HepG2 (cell line): ENCODE measurements around the gene PDGFRB. TPM values are rescaled to one million over a fixed set of nuclear protein-coding genes. Genes with fewer than 3 reads are reported as not detected.
A peak's percentile ranks its signal among the peaks of the same experiment; 100 is the strongest.

Source experiments
- ARID4A ChIP-seq: sonication (generic); formaldehyde crosslinking; IDR thresholded peaks from 2 replicates; pipeline ENCODE4 v1.5.0; 2020; ENCODE audit warnings: mild to moderate bottlenecking, missing genetic modification reagents, borderline replicate concordance
- ARID5B ChIP-seq: IDR thresholded peaks from 2 replicates; pipeline ENCODE4 v1.4.0; 2020; ENCODE audit warnings: mild to moderate bottlenecking, missing genetic modification reagents
- GATAD2A ChIP-seq: IDR thresholded peaks from 2 replicates; pipeline ENCODE4 v1.6.1; 2016
- MEIS1 ChIP-seq: sonication (generic); formaldehyde crosslinking; IDR thresholded peaks from 2 replicates; pipeline ENCODE4 v1.9.0; 2021; ENCODE audit warnings: mild to moderate bottlenecking, missing genetic modification reagents, moderate library complexity, borderline replicate concordance
- MIXL1 ChIP-seq: IDR thresholded peaks from 2 replicates; pipeline ENCODE4 v1.6.1; 2016
- NR3C1 ChIP-seq: sonication (generic); formaldehyde crosslinking; IDR thresholded peaks from 2 replicates; pipeline ENCODE4 v1.4.0; 2020; ENCODE audit warnings: missing genetic modification reagents
- PREB ChIP-seq: sonication (generic); formaldehyde crosslinking; IDR thresholded peaks from 2 replicates; pipeline ENCODE4 v1.4.0; 2020; ENCODE audit warnings: missing genetic modification reagents
- REPIN1 ChIP-seq: sonication (generic); formaldehyde crosslinking; IDR thresholded peaks from 2 replicates; pipeline ENCODE4 v1.8.0; 2022; ENCODE audit warnings: missing genetic modification reagents, low read depth, mild to moderate bottlenecking, borderline replicate concordance
- SOX5 ChIP-seq: IDR thresholded peaks from 2 replicates; pipeline ENCODE4 v1.6.1; 2016; ENCODE audit warnings: borderline replicate concordance
- YEATS2 ChIP-seq: sonication (generic); formaldehyde crosslinking; IDR thresholded peaks from 2 replicates; pipeline ENCODE4 v1.4.0; 2020; ENCODE audit warnings: missing genetic modification reagents, borderline replicate concordance
- ZBTB3 ChIP-seq: sonication (generic); formaldehyde crosslinking; IDR thresholded peaks from 2 replicates; pipeline ENCODE4 v1.4.0; 2020; ENCODE audit warnings: low read depth, mild to moderate bottlenecking, moderate library complexity, missing genetic modification reagents, borderline replicate concordance
- ZFYVE20 ChIP-seq: sonication (generic); formaldehyde crosslinking; IDR thresholded peaks from 2 replicates; pipeline ENCODE4 v1.8.0; 2023; ENCODE audit warnings: low read depth, mild to moderate bottlenecking, moderate library complexity, missing genetic modification reagents, borderline replicate concordance
- ZNF160 ChIP-seq: sonication (generic); formaldehyde crosslinking; IDR thresholded peaks from 2 replicates; pipeline ENCODE4 v1.8.0; 2022; ENCODE audit warnings: mild to moderate bottlenecking, inconsistent platforms, missing genetic modification reagents
- ZNF281 ChIP-seq: sonication (generic); formaldehyde crosslinking; IDR thresholded peaks from 2 replicates; pipeline ENCODE4 v1.4.0; 2020; ENCODE audit warnings: missing genetic modification reagents, borderline replicate concordance
- ZNF510 ChIP-seq: sonication (generic); formaldehyde crosslinking; IDR thresholded peaks from 2 replicates; pipeline ENCODE4 v1.4.0; 2020; ENCODE audit warnings: low read depth, mild to moderate bottlenecking, missing genetic modification reagents
- polyA plus RNA-seq, 8 experiments: library from polyadenylated mRNA; depleted of rRNA in 3 of 8; stranded (reverse) in 7 of 8; unstranded in 1 of 8; fragments of >200 nt; fragmentation: Illumina TruSeq in 4 of 8; extraction: Trizol in 4 of 8; gene quantifications; 2 replicates each; pipeline versions ENCODE4 v1.2.1 to v1.2.3, GENCODE V29; 2011 to 2016; ENCODE audit warnings: low read depth in 4 of 8, missing spikeins in 1 of 8, mixed read lengths in 1 of 8; ENCODE audit not compliant: insufficient read depth in 1 of 8
- total RNA-seq, 5 experiments: library from RNA; depleted of rRNA; stranded (reverse); fragments of >200 nt; fragmentation: Illumina TruSeq; extraction: Trizol; gene quantifications; 2 replicates each; pipeline ENCODE4 v1.2.3, GENCODE V29; 2016; ENCODE audit warnings: low read depth in 1 of 5

The PDGFRB gene
- total and polyA plus RNA-seq, 2 of the 13 experiments (the other 11 are each of a cell fraction or from before 2014, with no cell fraction given) = 4.0 to 21.0 TPM

- TF ChIP-seq ARID4A (CRISPR knock-in tag) = peak; percentile 77
- peak; percentile 91 for TF ChIP-seq ZNF281
- no peak for TF ChIP-seq ZFYVE20 (CRISPR knock-in tag)
- peak; percentile 71; the same call in 1 of the 2 replicates for TF ChIP-seq YEATS2 (CRISPR knock-in tag)
- TF ChIP-seq MEIS1 = peak; percentile 98
- 0 out of 2 replicates have a peak, but pooled peaks have one; percentile 23 for TF ChIP-seq ZNF510
- peak; percentile 82; the same call in 1 of the 2 replicates for TF ChIP-seq SOX5 (CRISPR knock-in tag)
- no peak for TF ChIP-seq PREB
- TF ChIP-seq ARID5B (CRISPR knock-in tag) = peak; percentile 92
- 0 out of 2 replicates have a peak, but pooled peaks have one; percentile 45 for TF ChIP-seq ZNF160 (CRISPR knock-in tag)
- peak; percentile 60; the same call in 1 of the 2 replicates for TF ChIP-seq ZBTB3
- TF ChIP-seq MIXL1 (CRISPR knock-in tag) = peak; percentile 47; the same call in 1 of the 2 replicates
- TF ChIP-seq GATAD2A (CRISPR knock-in tag) = peak; percentile 94
- TF ChIP-seq REPIN1 (CRISPR knock-in tag) = 0 out of 2 replicates have a peak, but pooled peaks have one; percentile 77
- TF ChIP-seq NR3C1 (CRISPR knock-in tag) = no peak
Observed at GRCh38 chr5:150137168-150137957, 18.3 kb downstream of the PDGFRB start (continued).
